CD4-positive, alpha-beta memory T cell (primary cell): ENCODE data around the gene PER2. TPM values are rescaled to one million over a fixed set of nuclear protein-coding genes. Genes with fewer than 3 reads are reported as not detected.

ENCODE experiments used
- CTCF ChIA-PET: fragments of 350-600 bp; sonication (Branson Sonifier 250); formaldehyde crosslinking; loops from one replicate; lab custom pipeline; 2021; ENCODE audit warnings: inconsistent platforms; ENCODE audit not compliant: partially characterized antibody; lab: Charles Lee
- POLR2A ChIA-PET: fragments of 350-600 bp; sonication (Branson Sonifier 250); formaldehyde crosslinking; loops from one replicate; lab custom pipeline; 2021; ENCODE audit not compliant: partially characterized antibody; lab: Charles Lee
- DNase-seq, 5 donors: peaks; one replicate each; pipeline versions ENCODE4 v3.0.0 to v3.0.0-alpha.2; 2020 to 2022; ENCODE audit warnings: mixed read lengths in 1 of 5
- H3K27ac ChIP-seq: one replicate; pipeline ENCODE4 v1.7.0; 2013; ENCODE audit warnings: low read depth, low read length
- H3K27me3 ChIP-seq: 2 replicates; pipeline ENCODE4 v1.7.0; 2013; ENCODE audit warnings: mild to moderate bottlenecking, low read length, moderate library complexity; ENCODE audit not compliant: insufficient read depth
- H3K36me3 ChIP-seq: 2 replicates; pipeline ENCODE4 v1.7.0; 2013; ENCODE audit warnings: mild to moderate bottlenecking, low read length, moderate library complexity; ENCODE audit not compliant: insufficient read depth
- H3K4me1 ChIP-seq: 2 replicates; pipeline ENCODE4 v1.7.0; 2013; ENCODE audit warnings: mild to moderate bottlenecking, low read length, moderate library complexity; ENCODE audit not compliant: insufficient read depth
- H3K4me3 ChIP-seq, 2 donors: one replicate each; pipeline ENCODE4 v1.7.0; 2013; ENCODE audit warnings: low read length in 2 of 2, mild to moderate bottlenecking in 1 of 2
- H3K9me3 ChIP-seq, 2 donors: one replicate each; pipeline ENCODE4 v1.7.0; 2013; ENCODE audit warnings: low read length in 2 of 2, control low read depth in 1 of 2; ENCODE audit not compliant: control insufficient read depth in 1 of 2
- H3K27ac Mint-ChIP-seq, 7 donors: one replicate each; pipeline ENCODE4 v1.8.0; 2020 to 2021; ENCODE audit warnings: mixed read lengths in 7 of 7, mild to moderate bottlenecking in 6 of 7, inconsistent platforms in 3 of 7, moderate library complexity in 3 of 7
- H3K27me3 Mint-ChIP-seq, 2 donors: one replicate each; pipeline ENCODE4 v1.8.0; 2020 to 2021; ENCODE audit warnings: mixed read lengths in 2 of 2
- H3K36me3 Mint-ChIP-seq, 2 donors: one replicate each; pipeline ENCODE4 v1.8.0; 2020 to 2021; ENCODE audit warnings: mixed read lengths in 2 of 2, inconsistent platforms in 1 of 2, mild to moderate bottlenecking in 1 of 2
- H3K4me1 Mint-ChIP-seq, 4 donors: one replicate each; pipeline ENCODE4 v1.8.0; 2020 to 2021; ENCODE audit warnings: mixed read lengths in 4 of 4, mild to moderate bottlenecking in 1 of 4
- H3K4me3 Mint-ChIP-seq, 8 donors: one replicate each; pipeline ENCODE4 v1.8.0; 2020 to 2021; ENCODE audit warnings: mixed read lengths in 8 of 8, mild to moderate bottlenecking in 7 of 8, moderate library complexity in 6 of 8, inconsistent platforms in 3 of 8
- H3K9me3 Mint-ChIP-seq, 8 donors: one replicate each; pipeline ENCODE4 v1.8.0; 2020 to 2021; ENCODE audit warnings: mixed read lengths in 8 of 8, mild to moderate bottlenecking in 5 of 8, inconsistent platforms in 3 of 8, moderate library complexity in 1 of 8
- intact Hi-C: fragments of 100-400 bp; cut with micrococcal nuclease; formaldehyde crosslinking; loops from one replicate; pipeline ENCODE4 v1.15.1; 2023
- polyA plus RNA-seq, 2 donors: library from polyadenylated mRNA; unstranded; fragments of 300-500 nt; fragmentation: Illumina TruSeq; gene quantifications; one replicate each; pipeline ENCODE4 v1.2.3, GENCODE V29; 2021
- total RNA-seq, 2 experiments: library from RNA; stranded (reverse); gene quantifications; one replicate each; pipeline ENCODE4 v1.2.3, GENCODE V29; 2021

The PER2 gene
- total and polyA plus RNA-seq, 4 experiments from 2014 or later, result 0.42 to 13.4 (median 8.4) TPM

- Histone ChIP-seq H3K4me1 (no peaks in the 10 kb centered on the region), H3K9me3 (no peaks in the 10 kb centered on the region), H3K36me3 (peaks cover 18% of the 10 kb centered on the region), H3K27me3 (no peaks in the 10 kb centered on the region), H3K27ac (no peak overlapping the region), H3K4me3 (no peak overlapping the region)
- Mint-ChIP-seq H3K4me3 (no peak overlapping the region), H3K9me3 (no peaks in the 10 kb centered on the region), H3K4me1 (peaks cover 0 to 3% (median 1%) of the 10 kb centered on the region in 4 donors), H3K27me3 (no peaks in the 10 kb centered on the region), H3K27ac (peak overlapping the region in 1 of 7 donors; percentile 29), H3K36me3 (peaks cover 40 to 72% of the 10 kb centered on the region in 2 donors)
- CTCF ChIA-PET, result no interaction called here
- intact Hi-C loops, result no loop called here
- POLR2A ChIA-PET, result no interaction called here
- no peak for DNase-seq
Observed at GRCh38 chr2:238271061-238271554, 17.3 kb downstream of the PER2 start.

- Histone ChIP-seq H3K36me3 (peaks cover 17% of the 10 kb centered on the region), H3K27ac (no peak overlapping the region), H3K9me3 (no peaks in the 10 kb centered on the region), H3K4me3 (no peak overlapping the region), H3K27me3 (no peaks in the 10 kb centered on the region), H3K4me1 (no peaks in the 10 kb centered on the region)
- Mint-ChIP-seq H3K4me1 (peaks cover 0 to 3% (median 1%) of the 10 kb centered on the region in 4 donors), H3K36me3 (peaks cover 40 to 70% of the 10 kb centered on the region in 2 donors), H3K27me3 (no peaks in the 10 kb centered on the region), H3K27ac (peak overlapping the region in 1 of 7 donors; percentile 29), H3K9me3 (no peaks in the 10 kb centered on the region), H3K4me3 (no peak overlapping the region)
- ChIA-PET POLR2A (no interaction called here), CTCF (no interaction called here)
- intact Hi-C loops, result no loop called here
- no peak for DNase-seq
Observed at GRCh38 chr2:238270606-238271005, 17.8 kb downstream of the PER2 start.

- intact Hi-C loops, result no loop called here
- H3K27me3 Mint-ChIP-seq, result no peaks in the 10 kb centered on the region
- no peak for DNase-seq
- Histone ChIP-seq H3K4me1 (no peaks in the 10 kb centered on the region), H3K9me3 (no peaks in the 10 kb centered on the region), H3K4me3 (no peak overlapping the region), H3K36me3 (peaks cover 17% of the 10 kb centered on the region), H3K27me3 (no peaks in the 10 kb centered on the region), H3K27ac (no peak overlapping the region)
- ChIA-PET POLR2A (no interaction called here), CTCF (no interaction called here)
- peaks cover 32 to 68% of the 10 kb centered on the region in 2 donors for H3K36me3 Mint-ChIP-seq
- H3K27ac Mint-ChIP-seq, result peak overlapping the region in 2 of 7 donors; percentile 10 to 29
- no peak overlapping the region for H3K4me3 Mint-ChIP-seq
- no peaks in the 10 kb centered on the region for H3K9me3 Mint-ChIP-seq
- H3K4me1 Mint-ChIP-seq, result peaks cover 0 to 3% (median 1%) of the 10 kb centered on the region in 4 donors
Observed at GRCh38 chr2:238269741-238270140, 18.7 kb downstream of the PER2 start.

GRCh38 chr2:238267884-238268680, 20.3 kb downstream of the PER2 start:
- Mint-ChIP-seq H3K4me3 (no peak overlapping the region), H3K27me3 (no peaks in the 10 kb centered on the region), H3K27ac (no peak overlapping the region), H3K4me1 (peaks cover 6 to 10% (median 7%) of the 10 kb centered on the region in 4 donors), H3K9me3 (no peaks in the 10 kb centered on the region), H3K36me3 (peaks cover 26 to 63% of the 10 kb centered on the region in 2 donors)
- Histone ChIP-seq H3K36me3 (peaks cover 12% of the 10 kb centered on the region), H3K27me3 (no peaks in the 10 kb centered on the region), H3K27ac (no peak overlapping the region), H3K9me3 (no peaks in the 10 kb centered on the region), H3K4me3 (no peak overlapping the region), H3K4me1 (no peaks in the 10 kb centered on the region)
- intact Hi-C loops, result no loop called here
- DNase-seq, result no peak
- POLR2A ChIA-PET, result no interaction called here
- CTCF ChIA-PET, result no interaction called here

- Mint-ChIP-seq H3K27ac (no peak overlapping the region), H3K4me1 (peaks cover 6 to 10% (median 7%) of the 10 kb centered on the region in 4 donors), H3K27me3 (no peaks in the 10 kb centered on the region), H3K36me3 (peaks cover 24 to 55% of the 10 kb centered on the region in 2 donors), H3K9me3 (no peaks in the 10 kb centered on the region), H3K4me3 (no peak overlapping the region)
- intact Hi-C loops, result no loop called here
- no peaks in the 10 kb centered on the region for H3K27me3 ChIP-seq
- no peak overlapping the region for H3K4me3 ChIP-seq
- no peaks in the 10 kb centered on the region for H3K4me1 ChIP-seq
- H3K27ac ChIP-seq, result no peak overlapping the region
- CTCF ChIA-PET, result interaction anchor here (1.1 kb wide), 1 partner anchor 344 kb away, joined by 3 read pairs; no protein-coding TSS in a partner anchor
- POLR2A ChIA-PET, result no interaction called here
- H3K9me3 ChIP-seq, result no peaks in the 10 kb centered on the region
- H3K36me3 ChIP-seq, result peaks cover 6% of the 10 kb centered on the region
- no peak for DNase-seq
Observed at GRCh38 chr2:238267341-238267710, 21.1 kb downstream of the PER2 start.

GRCh38 chr2:238265605-238266004, 22.8 kb downstream of the PER2 start:
- H3K27me3 Mint-ChIP-seq, result no peaks in the 10 kb centered on the region
- peaks cover 17 to 44% of the 10 kb centered on the region in 2 donors for H3K36me3 Mint-ChIP-seq
- Histone ChIP-seq H3K27me3 (no peaks in the 10 kb centered on the region), H3K4me3 (no peak overlapping the region), H3K36me3 (peaks cover 7% of the 10 kb centered on the region), H3K27ac (no peak overlapping the region), H3K9me3 (no peaks in the 10 kb centered on the region), H3K4me1 (no peaks in the 10 kb centered on the region)
- H3K9me3 Mint-ChIP-seq, result no peaks in the 10 kb centered on the region
- H3K27ac Mint-ChIP-seq, result no peak overlapping the region
- ChIA-PET CTCF (interaction anchor here (1.1 to 4.9 kb wide), 5 partner anchors 11 to 408 kb away, joined by 3 to 25 read pairs (median 7); no protein-coding TSS in a partner anchor), POLR2A (interaction anchor here (0.6 kb wide), 1 partner anchor 276 kb away, joined by 3 read pairs; no protein-coding TSS in a partner anchor)
- peaks cover 6 to 10% (median 7%) of the 10 kb centered on the region in 4 donors for H3K4me1 Mint-ChIP-seq
- DNase-seq, result no peak
- H3K4me3 Mint-ChIP-seq, result no peak overlapping the region
- intact Hi-C loops, result no loop called here

- intact Hi-C loops, result no loop called here
- H3K9me3 Mint-ChIP-seq, result no peaks in the 10 kb centered on the region
- Histone ChIP-seq H3K27me3 (no peaks in the 10 kb centered on the region), H3K9me3 (no peaks in the 10 kb centered on the region), H3K27ac (no peak overlapping the region), H3K4me3 (no peak overlapping the region), H3K4me1 (no peaks in the 10 kb centered on the region), H3K36me3 (peaks cover 4% of the 10 kb centered on the region)
- H3K27me3 Mint-ChIP-seq, result no peaks in the 10 kb centered on the region
- no peak for DNase-seq
- H3K4me3 Mint-ChIP-seq, result no peak overlapping the region
- peak overlapping the region in 1 of 7 donors; percentile 52 for H3K27ac Mint-ChIP-seq
- peaks cover 7 to 15% (median 9%) of the 10 kb centered on the region in 4 donors for H3K4me1 Mint-ChIP-seq
- peaks cover 22 to 44% of the 10 kb centered on the region in 2 donors for H3K36me3 Mint-ChIP-seq
- CTCF ChIA-PET, result interaction anchor here (0.8 to 4.9 kb wide), 24 partner anchors 9 to 751 kb away, joined by 3 to 25 read pairs (median 4); no protein-coding TSS in a partner anchor
- POLR2A ChIA-PET, result interaction anchor here (1.0 kb wide), 1 partner anchor 406 kb away, joined by 3 read pairs; no protein-coding TSS in a partner anchor
Observed at GRCh38 chr2:238264072-238264460, 24.3 kb downstream of the PER2 start.
